Stomach (tissue), 9 donors: ENCODE measurements around the gene NAALADL2. TPM values are rescaled to one million over a fixed set of nuclear protein-coding genes. Genes with fewer than 3 reads are reported as not detected.

Experiments
- DNase-seq, 2 donors: peaks; one replicate each; pipeline versions ENCODE4 v3.0.0 to v3.0.0-alpha.2; 2013 to 2019
- H3K27ac ChIP-seq, 5 donors: fragments of 200-600 bp in 4 of 5; sonication (generic) in 4 of 5; one replicate each; pipeline ENCODE4 v1.5.1; 2013 to 2019; ENCODE audit warnings: mild to moderate bottlenecking in 1 of 5, moderate library complexity in 1 of 5
- H3K27me3 ChIP-seq, 3 donors: fragments of 200-600 bp; sonication (generic); one replicate each; pipeline ENCODE4 v1.5.1; 2017 to 2019; ENCODE audit warnings: mixed run types in 1 of 3
- H3K36me3 ChIP-seq, 4 donors: fragments of 200-600 bp; sonication (generic); 1 replicate in 3 of 4; 2 replicates in 1 of 4; pipeline ENCODE4 v1.5.1; 2016 to 2019
- H3K4me1 ChIP-seq, 4 donors: fragments of 200-600 bp; sonication (generic); one replicate each; pipeline ENCODE4 v1.5.1; 2016 to 2019
- H3K4me3 ChIP-seq, 4 donors: fragments of 200-600 bp; sonication (generic) in 3 of 4; one replicate each; pipeline ENCODE4 v1.5.1; 2016 to 2019; ENCODE audit warnings: mild to moderate bottlenecking in 1 of 4
- H3K9me3 ChIP-seq, 4 donors: fragments of 200-600 bp; sonication (generic); one replicate each; pipeline ENCODE4 v1.5.1; 2016 to 2019
- EP300 ChIP-seq: sonication (generic); formaldehyde crosslinking; IDR thresholded peaks from one replicate; pipeline ENCODE4 v1.6.1; 2017; ENCODE audit warnings: antibody characterized with exemption
- POLR2A ChIP-seq, 4 donors: fragments of 450-650 bp; IDR thresholded peaks; one replicate each; pipeline ENCODE4 v1.6.1; 2016; ENCODE audit warnings: antibody characterized with exemption in 4 of 4, control low read depth in 2 of 4, mild to moderate bottlenecking in 1 of 4, moderate library complexity in 1 of 4
- POLR2AphosphoS5 ChIP-seq, 3 donors: sonication (generic); formaldehyde crosslinking; IDR thresholded peaks; one replicate each; pipeline ENCODE4 v1.6.1; 2016; ENCODE audit warnings: antibody characterized with exemption in 3 of 3
- WGBS, 5 donors: extraction: QIAGEN DNeasy Blood & Tissue Kit in 3 of 5; methylation state at CpG; one replicate each; pipeline versions ENCODE4 v1.1.5 to v1.1.7; 2013 to 2018; 5-methylcytosine and 5-hydroxymethylcytosine counted together
- intact Hi-C: fragments of 100-400 bp; cut with DNase I; formaldehyde crosslinking; loops from one replicate; pipeline ENCODE4 v1.15.1; 2023; ENCODE audit warnings: low total_unique reads
- polyA plus RNA-seq, 3 donors: library from polyadenylated mRNA; stranded (reverse); fragments of 200-250 nt; gene quantifications; one replicate each; pipeline ENCODE4 v1.2.3, GENCODE V29; 2013
- total RNA-seq, 5 donors: library from RNA; depleted of rRNA; stranded (reverse); fragments of >200 nt; gene quantifications; one replicate each; pipeline versions ENCODE4 v1.1.0 to v1.2.3, GENCODE V29; 2014 to 2016
- TF ChIP-seq, protein P1 (sequence below), 7 experiments: fragments of 450-650 bp in 4 of 7; fragments of 200-600 bp in 3 of 7; sonication (generic) in 3 of 7; IDR thresholded peaks; one replicate each; pipeline ENCODE4 v1.5.1; 2016 to 2019; ENCODE audit warnings: antibody characterized with exemption in 7 of 7, control low read depth in 2 of 7, mild to moderate bottlenecking in 1 of 7
- donor health status: healthy with polysubstance abuse.
- donor health status: Bipolar disorder and iron deficiency.
- donor health status: healthy.

Gene NAALADL2
- total and polyA plus RNA-seq, 8 donors = 0.58 to 43.7 (median 5.4) TPM

DNA sequence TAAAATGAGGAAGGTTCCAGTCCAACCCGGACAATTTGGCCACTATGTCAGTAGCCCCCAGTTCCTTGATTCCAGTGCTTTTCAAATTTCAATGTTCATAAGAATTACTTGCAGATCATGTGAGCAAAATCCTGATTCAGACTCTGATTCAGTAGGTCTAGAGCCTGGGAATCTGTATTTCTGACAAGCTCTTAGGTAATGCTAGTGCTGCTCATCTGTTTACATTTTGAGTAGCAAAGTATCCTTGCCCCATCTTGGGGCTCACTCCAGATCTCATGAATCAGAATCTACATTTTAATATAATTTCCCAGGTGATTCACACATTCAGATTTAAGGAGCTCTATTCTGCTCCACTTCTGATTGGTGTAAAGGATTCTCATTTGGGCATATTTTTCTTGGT, 142.0 kb downstream of the NAALADL2 start:
- intact Hi-C loops = no loop called here
- no peak overlapping the region for H3K4me3 ChIP-seq
- WGBS, 5 donors = 81 to 100% (median 90%) methylated on average over 1 of the region's 1 CpG
- no peaks in the 10 kb centered on the region for H3K27me3 ChIP-seq
- H3K36me3 ChIP-seq = no peaks in the 10 kb centered on the region
- H3K9me3 ChIP-seq = no peaks in the 10 kb centered on the region
- DNase-seq = no peak
- no peak for TF ChIP-seq POLR2A (IDR thresholded peaks at IDR 0.05)
- TF ChIP-seq, protein P1, sequence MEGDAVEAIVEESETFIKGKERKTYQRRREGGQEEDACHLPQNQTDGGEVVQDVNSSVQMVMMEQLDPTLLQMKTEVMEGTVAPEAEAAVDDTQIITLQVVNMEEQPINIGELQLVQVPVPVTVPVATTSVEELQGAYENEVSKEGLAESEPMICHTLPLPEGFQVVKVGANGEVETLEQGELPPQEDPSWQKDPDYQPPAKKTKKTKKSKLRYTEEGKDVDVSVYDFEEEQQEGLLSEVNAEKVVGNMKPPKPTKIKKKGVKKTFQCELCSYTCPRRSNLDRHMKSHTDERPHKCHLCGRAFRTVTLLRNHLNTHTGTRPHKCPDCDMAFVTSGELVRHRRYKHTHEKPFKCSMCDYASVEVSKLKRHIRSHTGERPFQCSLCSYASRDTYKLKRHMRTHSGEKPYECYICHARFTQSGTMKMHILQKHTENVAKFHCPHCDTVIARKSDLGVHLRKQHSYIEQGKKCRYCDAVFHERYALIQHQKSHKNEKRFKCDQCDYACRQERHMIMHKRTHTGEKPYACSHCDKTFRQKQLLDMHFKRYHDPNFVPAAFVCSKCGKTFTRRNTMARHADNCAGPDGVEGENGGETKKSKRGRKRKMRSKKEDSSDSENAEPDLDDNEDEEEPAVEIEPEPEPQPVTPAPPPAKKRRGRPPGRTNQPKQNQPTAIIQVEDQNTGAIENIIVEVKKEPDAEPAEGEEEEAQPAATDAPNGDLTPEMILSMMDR (IDR thresholded peaks at IDR 0.05) = no peak
- no peak for TF ChIP-seq POLR2AphosphoS5 (IDR thresholded peaks at IDR 0.05)
- no peak for TF ChIP-seq EP300
- H3K27ac ChIP-seq = no peak overlapping the region
- peaks cover 0 to 11% (median 4%) of the 10 kb centered on the region in 4 donors for H3K4me1 ChIP-seq

DNA sequence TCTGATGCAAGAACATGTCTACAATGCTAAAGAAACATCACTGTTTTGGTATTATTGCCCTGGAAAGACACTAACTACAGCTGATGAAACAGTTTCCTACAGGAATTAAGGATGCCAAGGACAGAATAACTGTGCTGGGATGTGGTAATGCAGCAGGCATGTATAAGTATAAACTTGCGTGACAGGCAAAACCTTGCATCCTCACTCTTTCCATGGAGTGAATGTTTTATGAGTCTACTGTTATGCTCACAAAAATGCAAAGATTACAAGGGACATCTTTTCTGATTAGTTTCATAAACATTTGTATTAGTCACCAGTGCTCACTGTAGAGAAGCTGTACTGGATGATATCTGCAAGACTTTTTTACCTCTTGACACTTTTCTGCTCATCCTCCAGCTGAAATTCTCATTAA, 143.6 kb downstream of the NAALADL2 start:
- TF ChIP-seq EP300 = no peak
- TF ChIP-seq, protein P1 (IDR thresholded peaks at IDR 0.05) = no peak
- no peak for TF ChIP-seq POLR2AphosphoS5 (IDR thresholded peaks at IDR 0.05)
- TF ChIP-seq POLR2A (IDR thresholded peaks at IDR 0.05) = no peak
- peaks cover 0 to 14% (median 5%) of the 10 kb centered on the region in 4 donors for H3K4me1 ChIP-seq
- 75 to 91% (median 83%) methylated on average over 1 of the region's 1 CpG for WGBS, 5 donors
- no peaks in the 10 kb centered on the region for H3K36me3 ChIP-seq
- no peak overlapping the region for H3K27ac ChIP-seq
- H3K4me3 ChIP-seq = no peak overlapping the region
- intact Hi-C loops = no loop called here
- DNase-seq = peak in 1 of 2 donors; percentile 3
- no peaks in the 10 kb centered on the region for H3K27me3 ChIP-seq
- H3K9me3 ChIP-seq = no peaks in the 10 kb centered on the region

DNA sequence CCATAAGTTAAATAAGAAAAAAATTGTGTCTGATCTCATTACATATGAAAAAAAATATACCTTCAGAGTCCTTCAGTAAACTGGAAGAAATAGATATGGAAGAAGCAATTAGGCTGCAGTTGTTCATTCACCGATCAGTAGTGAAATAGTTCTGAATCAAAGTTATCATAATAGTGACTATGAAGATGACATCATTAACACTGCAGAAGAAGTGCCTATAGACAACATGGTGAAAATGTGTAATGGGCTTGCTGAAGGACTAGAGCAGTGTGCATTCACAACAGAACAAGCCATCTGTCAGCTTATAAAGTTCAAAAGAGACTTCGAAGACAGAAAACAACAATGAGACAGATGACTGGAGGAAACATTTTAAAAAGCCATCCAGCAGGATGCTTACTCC, 144.5 kb downstream of the NAALADL2 start:
- no peaks in the 10 kb centered on the region for H3K9me3 ChIP-seq
- no peaks in the 10 kb centered on the region for H3K27me3 ChIP-seq
- WGBS, 5 donors = 89 to 100% (median 97%) methylated on average over 2 of the region's 2 CpGs
- no peak overlapping the region for H3K4me3 ChIP-seq
- no peak for DNase-seq
- intact Hi-C loops = no loop called here
- H3K27ac ChIP-seq = no peak overlapping the region
- peaks cover 0 to 14% (median 5%) of the 10 kb centered on the region in 4 donors for H3K4me1 ChIP-seq
- no peak for TF ChIP-seq EP300
- no peak for TF ChIP-seq POLR2A (IDR thresholded peaks at IDR 0.05)
- TF ChIP-seq POLR2AphosphoS5 (IDR thresholded peaks at IDR 0.05) = no peak
- TF ChIP-seq, protein P1 (IDR thresholded peaks at IDR 0.05) = no peak
- H3K36me3 ChIP-seq = no peaks in the 10 kb centered on the region

DNA sequence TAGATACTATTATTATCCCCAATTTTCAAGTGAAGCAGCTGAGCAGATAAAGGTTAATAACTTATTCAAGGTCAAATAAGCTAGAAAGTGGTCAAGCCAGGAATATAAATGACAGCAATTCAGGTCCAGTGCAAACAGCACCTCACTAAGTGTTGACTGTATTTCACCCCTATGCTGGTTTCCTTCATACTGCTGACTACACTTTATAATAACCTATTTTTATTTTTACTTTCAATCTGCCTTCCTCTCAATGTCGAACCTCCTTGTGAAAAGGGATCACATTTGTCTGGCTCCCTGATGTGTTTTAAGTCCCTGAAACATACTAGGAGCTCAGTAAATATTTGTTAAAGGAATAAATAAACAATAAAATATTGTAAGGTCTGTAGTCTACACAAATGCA, 146.1 kb downstream of the NAALADL2 start:
- Histone ChIP-seq H3K27ac (no peak overlapping the region), H3K9me3 (no peaks in the 10 kb centered on the region), H3K36me3 (no peaks in the 10 kb centered on the region), H3K4me3 (no peak overlapping the region), H3K4me1 (peaks cover 0 to 14% (median 5%) of the 10 kb centered on the region in 4 donors), H3K27me3 (no peaks in the 10 kb centered on the region)
- intact Hi-C loops = no loop called here
- DNase-seq = peak in 1 of 2 donors; percentile 7
- TF ChIP-seq EP300 = no peak
- TF ChIP-seq POLR2AphosphoS5 (IDR thresholded peaks at IDR 0.05) = no peak
- TF ChIP-seq, protein P1 (IDR thresholded peaks at IDR 0.05) = no peak
- no peak for TF ChIP-seq POLR2A (IDR thresholded peaks at IDR 0.05)
- WGBS, 5 donors = 12 to 32% (median 31%) methylated on average over 1 of the region's 1 CpG
